GM18508 (cell line): ENCODE measurements around the gene SPACA7.

Source experiments
- ATAC-seq: cut with Tn5 transposase; IDR thresholded peaks from one replicate; pipeline ENCODE4 v1.9.1; 2021; ENCODE audit warnings: moderate number of reproducible peaks; ENCODE audit not compliant: insufficient read depth, unreplicated experiment

The SPACA7 gene, protein sequence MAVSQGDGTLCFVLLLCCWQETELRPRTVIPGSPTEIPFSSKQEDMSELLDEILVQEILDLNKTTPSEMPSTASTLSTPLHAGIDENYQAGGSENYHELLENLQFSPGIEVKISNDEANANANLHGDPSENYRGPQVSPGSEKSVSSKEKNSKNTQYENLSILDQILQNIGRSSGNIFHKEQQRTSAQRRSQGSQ

DNA sequence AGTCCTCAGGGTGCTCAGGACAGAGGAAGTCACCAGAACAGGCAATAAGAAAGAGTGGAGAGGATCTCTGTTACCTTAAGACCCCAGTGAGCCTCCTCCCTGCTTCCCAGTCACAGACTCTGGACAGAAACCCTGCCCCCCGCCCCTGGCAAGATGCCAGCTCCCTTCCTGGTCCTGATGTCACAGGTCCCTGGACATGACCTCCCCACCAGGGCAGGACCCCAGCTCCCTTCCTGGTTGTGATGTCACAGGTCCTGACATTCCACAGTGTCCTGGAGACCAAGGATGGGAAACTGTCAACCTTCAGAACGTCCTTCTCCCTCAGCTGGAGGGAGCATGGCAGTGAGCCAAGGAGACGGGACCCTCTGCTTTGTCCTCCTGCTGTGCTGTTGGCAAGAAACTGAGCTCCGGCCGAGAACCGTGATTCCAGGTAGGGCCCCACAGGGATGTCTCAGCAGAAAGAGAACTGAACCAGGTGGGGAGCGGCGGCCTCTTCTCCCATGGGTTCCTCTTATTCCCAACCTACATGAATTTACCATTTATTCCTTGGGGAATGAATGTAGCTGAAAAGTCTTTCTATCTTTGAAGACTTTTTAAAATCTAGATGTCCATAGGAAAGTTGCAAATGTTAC, at the start of gene SPACA7:
TSS of gene SPACA7 (plus strand) at position 306 of the 632 bp plus-strand sequence. CDS start at position 337, 31 bp downstream.
- no peak for ATAC-seq

DNA sequence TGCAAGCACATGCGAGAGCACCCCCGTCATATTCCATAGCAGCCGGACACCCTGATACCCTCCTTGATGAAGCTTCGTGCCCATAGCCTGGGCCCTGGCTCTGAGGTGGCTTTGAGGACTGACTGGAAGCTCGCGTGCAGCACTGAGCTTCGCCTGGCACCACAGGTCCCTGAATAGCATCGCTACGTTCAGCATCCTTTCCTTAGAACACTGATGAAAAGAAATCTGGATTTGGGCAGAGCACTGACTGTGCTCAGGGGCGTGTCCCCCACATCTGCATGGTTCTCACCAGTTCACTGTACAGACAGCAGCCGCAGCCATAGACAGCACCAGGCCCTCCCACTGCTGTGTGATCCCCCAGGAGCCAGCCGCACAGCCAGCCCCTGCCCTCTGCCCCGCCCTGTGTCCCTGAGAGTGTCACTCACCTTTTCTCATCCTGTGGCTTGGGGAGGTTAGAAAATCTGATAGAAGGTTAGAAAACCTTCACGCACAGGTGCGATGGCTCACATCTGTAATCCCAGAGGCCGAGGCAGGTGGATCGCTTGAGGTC, 49.3 kb upstream of the SPACA7 start:
- no peak for ATAC-seq

DNA sequence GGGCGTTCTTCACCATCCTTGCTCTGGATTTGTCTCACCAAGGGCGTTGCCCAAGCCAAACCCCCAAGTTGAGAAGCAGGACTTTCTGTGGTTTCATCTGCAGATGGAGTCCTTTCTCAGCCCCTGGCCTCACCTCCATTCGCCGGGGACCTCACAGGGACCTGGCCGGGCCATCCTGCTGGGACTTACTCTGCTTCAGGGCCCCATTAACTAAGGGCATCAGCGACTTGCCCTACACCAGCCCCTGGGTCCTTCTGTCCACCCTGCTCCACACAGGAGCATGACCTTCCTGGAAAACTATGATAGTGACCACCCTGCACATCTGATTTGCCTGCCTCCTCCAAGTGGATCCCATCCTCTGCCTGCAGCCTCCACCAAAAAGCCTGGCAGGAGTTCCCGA, 47.2 kb upstream of the SPACA7 start:
- ATAC-seq: no peak

DNA sequence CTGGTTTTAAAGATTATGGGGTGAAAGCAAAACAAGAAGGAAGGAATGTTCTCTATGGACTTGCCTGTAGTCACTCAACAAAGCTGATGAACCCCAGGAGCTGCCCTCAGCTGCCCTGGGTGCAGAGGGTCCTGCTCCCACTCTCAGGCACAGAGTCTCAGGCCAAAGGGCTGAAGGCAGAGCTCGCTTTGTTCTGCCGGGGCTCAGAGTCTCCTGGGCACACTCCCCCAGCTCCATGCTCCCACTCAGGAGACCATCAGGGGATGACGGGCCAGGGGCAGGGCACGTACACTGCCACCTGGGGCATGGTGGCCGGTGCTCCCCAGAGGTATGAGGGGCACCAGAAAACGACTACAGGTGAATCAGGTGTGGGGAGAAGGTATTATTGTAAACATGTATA, 46.8 kb upstream of the SPACA7 start:
- ATAC-seq: no peak

DNA sequence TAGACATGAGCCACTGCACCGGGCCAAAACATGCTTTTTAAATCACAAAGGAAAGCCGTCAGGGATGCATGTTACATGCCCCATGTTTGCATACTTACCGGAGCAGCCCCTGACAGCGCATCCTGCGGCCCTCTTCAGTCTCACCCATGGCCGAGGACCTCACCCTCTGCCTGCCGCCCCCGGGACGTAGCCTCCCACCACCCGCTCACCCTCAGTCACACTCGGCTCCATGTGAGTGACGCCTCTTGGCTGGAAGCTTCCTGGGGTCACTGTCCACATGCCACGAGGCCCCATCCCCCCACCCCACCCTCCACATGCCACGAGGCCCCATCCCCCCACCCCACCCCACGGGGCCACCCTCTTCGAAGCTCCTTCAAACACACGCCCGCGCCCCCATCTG, 46.1 kb upstream of the SPACA7 start:
- no peak for ATAC-seq

DNA sequence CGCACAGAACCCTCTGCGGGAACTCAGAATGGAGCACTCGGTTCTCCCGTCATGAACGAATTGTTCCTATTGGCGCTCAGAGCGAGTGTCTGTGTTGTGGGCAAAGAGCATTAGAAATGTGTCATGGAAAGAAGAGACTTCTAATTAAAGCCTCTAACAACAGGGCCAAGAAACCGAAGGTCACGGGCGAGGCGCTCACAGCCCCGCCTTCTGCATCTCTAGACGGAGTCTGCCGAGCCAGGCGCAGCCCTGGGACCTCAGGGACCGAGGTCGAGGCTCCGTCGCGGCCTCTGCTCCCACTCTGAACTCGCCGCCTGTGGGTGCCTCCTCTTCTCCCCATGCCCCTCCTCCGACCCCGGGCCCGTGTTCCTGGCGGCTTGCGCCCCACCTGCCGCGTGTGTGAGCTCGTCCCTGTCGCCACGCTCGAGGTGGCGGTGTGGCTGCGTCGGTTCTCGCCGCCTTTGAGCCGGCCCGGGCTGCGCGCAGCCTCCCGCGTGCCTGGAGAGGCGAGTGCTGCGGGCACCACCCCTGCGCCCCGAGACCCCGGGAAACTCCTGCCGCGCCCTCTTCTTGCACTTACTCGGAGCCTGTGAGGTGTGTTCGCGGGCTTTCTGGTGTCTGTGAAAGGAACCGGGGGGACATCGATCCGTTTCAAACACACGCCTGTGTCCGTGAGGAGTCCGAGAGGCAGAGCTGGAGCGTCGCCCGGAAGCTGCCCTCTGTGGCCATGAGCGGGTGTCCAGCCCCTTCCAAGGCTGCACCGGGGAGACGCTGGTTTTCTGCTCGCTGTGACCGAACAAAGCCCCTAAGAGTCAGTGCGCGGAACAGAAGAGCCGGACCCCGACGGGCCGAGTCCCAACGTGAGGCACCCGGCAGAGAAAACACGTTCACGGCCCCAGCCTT, 45.4 kb upstream of the SPACA7 start:
- no peak for ATAC-seq

DNA sequence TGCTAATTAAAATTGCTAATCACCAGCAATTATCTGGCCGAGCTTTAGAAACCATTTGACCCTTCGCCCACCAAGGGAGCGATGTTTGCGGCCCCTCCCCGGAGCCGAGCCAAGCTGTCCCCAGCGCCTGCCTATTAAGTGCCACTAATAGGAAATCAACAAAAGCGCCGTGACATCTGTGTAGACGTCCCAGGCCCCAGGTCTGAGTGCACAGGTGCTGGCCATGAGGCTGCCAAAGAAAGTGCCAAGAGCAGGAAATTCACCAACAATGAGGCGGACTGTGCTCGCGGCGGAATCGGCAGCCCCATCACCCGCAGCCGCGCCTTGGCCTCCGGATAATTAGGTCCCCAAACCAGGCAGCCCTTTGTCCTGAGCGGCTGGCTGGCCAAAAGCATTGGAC, 44.5 kb upstream of the SPACA7 start:
- no peak for ATAC-seq

DNA sequence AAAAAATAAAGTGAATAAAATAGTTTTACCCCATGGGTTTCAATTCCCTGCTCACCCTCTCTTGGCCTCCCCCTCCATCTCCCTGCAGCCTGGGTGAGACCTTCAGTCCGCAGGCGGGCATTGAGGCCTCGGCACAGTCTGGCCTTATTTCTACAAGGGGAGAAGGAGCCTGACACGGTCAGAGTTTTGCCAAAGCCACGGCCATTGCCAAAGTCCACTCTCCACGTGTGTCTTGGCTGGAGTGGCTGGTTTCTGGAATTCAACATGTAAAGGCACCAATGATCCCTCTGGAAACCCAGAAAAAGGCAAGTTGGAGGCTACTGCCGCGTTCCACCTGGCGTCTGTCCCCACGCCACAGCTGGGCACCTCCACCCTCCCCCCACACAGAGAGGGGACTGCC, 43.4 kb upstream of the SPACA7 start:
- no peak for ATAC-seq

DNA sequence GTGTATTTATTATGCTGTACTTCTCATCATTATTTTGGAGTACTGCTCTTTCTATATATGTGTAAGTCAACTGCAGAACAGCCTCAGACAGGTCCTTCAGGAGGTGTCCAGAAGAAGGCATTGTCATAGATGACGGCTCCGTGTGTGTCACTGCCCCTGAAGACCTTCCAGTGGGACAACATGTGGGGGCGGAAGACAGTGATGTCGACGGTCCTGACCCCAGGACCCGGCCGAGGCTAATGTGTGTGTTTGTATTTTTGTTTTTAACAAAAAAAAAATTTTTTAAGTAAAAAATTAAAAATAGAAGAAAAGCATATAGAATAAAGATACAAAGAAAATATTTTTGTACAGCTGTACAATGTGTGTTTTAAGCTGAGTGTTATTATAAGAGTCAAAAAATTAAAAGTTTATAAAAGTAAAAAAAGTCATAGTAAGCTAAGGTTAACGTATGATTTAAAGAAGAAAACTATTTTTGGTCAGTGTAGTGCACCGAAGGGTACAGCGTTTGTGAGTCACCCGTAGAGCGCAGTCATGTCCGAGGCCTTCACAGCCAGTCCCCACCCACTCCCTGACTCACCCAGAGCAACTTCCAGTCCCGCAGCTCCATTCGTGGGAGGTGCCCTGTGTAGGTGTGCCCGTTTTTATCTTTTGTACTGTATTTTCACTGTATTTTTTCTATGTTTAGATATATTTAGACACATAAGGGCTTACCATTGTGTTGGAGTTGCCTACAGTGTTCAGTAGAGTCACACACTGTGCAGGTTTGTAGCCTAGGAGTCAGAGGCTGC, 42.2 kb upstream of the SPACA7 start:
- ATAC-seq: no peak

DNA sequence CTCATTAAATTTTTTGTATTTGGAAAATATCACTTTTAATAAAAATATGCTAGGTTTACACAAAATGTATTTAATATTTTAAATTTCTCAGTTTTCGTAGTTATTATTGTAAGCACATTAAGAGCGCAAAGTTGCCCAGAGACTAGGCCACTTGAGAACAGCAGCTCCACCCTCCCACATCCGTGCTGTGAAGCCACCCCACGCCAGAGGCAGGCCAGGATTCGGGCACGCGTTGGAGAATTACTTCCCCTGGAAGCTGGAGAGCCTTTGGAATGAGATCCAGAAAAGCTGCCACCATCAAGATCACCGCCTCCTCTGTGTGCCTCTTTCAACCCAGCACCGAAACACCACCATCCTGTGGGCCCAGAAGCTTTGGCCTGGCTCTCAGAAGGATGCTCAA, 41.0 kb upstream of the SPACA7 start:
- no peak for ATAC-seq

DNA sequence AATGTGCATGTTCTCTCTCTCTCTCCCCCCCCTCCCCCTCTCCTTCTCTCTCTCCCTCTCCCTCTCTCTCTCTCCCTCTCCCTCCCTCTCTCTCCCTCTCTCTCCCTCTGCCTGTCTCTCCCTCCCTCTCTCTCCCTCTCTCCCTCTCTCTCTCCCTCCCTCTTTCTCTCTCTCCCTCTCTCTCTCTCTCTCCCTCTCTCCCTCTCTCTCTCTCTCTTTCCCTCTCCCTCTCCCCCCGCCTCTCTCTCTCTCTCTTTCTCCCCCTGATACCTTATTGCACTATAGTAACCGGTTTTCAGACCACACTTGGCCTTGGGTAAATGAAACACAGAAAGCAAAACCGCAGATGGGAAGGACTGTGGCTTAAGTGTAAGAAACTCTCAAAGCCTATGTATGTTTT, 34.7 kb upstream of the SPACA7 start:
- ATAC-seq: no peak

DNA sequence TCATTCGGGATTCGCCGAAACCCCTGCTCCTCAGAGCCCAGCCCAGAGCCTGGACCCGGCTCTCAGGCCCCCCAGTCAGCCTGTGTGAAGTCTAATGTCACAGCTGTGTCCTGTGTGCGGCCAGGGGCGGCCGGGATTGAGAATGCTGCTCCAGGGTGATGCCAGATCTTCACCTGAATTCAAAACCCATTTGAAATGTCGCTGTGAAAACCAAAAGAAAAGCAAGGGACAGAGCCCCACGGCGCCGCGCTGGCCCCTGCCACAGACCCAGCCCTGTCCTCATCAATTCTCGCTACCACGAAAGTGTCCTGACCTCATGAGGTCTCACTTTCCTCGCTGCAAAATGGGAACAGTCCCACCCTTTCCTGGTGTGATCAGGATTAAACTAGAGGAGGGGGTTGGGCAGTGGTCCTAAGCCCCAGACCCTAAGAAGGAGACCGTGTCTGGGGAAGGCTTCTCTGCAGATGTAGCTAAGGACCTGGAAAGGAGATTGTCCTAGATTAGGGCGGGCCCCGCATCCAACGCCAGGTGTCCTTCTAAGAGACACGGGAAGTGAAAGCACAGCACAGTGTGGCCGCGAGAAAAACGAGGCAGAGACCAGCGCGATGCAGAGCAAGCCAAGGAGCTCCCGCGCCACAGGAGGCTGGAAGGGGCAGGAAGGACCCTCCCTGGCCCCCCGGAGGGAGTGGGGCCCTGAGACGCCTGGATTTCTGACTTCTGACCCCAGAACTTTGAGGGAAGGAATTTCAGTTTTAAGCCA, 34.0 kb upstream of the SPACA7 start:
- no peak for ATAC-seq

DNA sequence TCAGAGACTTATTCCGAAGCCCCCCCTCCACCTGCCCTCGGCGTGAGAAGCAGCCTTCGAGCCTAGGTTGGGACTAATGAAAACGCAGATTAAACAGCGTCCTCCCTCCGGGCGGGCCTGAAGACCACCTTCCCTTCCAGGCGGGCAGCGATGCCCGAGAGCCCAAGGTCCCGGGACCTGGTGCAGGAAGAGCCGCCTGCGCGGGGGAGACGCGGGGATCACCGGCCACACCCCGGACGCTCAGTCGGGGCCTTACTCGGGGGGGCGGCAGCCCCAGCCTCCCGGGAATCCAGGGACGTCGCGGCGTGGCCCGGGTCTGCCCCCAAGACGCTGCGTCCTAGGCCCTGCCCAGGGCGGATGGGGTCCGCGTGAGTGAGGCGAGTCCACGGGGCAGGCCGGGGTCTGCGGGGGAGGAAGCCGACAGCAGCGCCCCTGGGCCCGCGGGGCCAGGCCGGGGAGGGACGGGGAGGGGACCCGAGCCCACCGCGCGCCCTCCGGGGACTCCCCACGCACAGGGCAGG, 33.3 kb upstream of the SPACA7 start:
- ATAC-seq: no peak

DNA sequence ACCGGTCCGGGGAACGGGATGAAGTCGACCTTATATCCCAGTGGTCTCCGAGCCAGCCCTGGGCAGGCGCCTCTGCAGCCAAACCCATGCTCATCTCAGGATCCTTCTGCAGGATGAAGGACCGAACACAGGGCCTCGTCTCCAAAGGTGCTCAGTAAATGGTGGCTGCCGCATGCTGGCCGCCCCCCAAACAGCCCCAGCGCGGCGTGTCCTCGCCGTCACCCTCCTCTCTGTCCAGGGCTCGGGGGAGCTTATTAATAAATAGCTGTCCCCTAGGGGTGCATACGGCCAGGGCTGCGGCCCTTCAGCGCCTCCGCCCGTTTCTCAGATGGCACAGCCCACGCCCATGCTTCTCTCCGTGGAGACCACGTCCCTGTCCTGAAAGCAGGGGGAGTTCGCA, 32.6 kb upstream of the SPACA7 start:
- no peak for ATAC-seq

DNA sequence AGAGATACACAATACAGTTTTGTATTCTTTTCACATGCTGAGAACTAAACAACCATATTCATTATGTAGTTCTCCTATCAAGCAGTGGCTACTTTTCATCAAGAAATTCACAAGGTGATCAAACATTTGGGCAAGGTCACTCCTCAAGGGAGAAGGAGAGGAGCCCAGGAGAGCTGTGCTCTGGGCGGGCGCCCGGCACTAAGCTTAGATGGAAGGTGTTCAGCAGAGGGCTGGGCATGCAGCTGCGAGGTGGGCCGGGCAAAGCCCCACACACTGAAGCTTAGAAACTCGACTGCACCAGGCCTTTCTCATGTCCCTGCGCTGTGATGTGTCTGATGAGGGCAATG, 30.4 kb upstream of the SPACA7 start:
- ATAC-seq: no peak

DNA sequence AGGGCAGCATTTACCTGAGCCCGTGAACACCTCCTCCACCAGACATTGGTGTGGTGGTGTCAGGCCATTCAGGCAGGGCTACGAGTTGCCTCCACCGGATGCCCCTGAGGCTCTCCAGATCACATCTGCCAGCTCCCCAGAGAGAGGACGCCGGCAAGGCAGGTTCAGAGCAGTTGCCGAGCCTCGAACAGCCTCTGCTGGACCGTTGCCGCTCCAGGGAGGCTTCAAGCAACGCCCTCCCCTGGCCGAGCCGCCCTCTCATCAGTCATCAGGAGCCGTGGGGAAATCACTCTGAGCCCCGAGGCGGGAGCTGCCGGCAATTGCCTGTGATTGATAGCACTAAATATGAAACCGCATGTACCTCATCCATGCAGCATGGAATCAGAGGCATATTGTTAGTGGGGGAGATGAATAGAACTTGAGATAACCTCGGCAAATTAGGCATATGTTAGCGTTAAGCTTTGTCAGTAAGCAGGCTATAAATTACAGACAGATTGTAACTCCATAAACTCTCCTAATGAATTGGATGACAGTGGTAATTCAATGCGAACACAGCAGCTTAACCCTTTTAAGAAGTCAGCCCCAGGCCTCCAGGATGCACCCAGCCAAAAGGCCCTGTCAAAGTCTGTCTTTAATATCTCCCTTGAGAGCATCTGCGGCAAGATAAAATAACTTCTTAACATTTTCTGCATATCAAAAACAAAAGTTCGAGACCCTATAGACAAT, 29.8 kb upstream of the SPACA7 start:
- ATAC-seq: no peak

DNA sequence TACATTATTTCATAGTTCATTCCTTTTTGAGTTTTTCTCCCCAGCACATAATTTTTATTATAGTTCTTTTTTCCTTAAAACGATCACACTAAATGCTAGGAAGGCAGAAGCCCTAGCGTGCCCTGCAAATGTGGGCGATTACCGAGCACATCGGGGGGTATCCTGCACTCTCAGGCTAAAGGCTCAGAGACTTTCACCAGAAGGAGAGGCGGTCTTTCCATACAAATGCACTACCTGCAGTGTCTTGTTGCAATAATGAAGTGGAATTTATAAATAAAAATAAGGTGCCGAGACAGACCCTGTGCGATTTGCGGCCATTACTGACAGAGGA, 29.3 kb upstream of the SPACA7 start:
- no peak for ATAC-seq

DNA sequence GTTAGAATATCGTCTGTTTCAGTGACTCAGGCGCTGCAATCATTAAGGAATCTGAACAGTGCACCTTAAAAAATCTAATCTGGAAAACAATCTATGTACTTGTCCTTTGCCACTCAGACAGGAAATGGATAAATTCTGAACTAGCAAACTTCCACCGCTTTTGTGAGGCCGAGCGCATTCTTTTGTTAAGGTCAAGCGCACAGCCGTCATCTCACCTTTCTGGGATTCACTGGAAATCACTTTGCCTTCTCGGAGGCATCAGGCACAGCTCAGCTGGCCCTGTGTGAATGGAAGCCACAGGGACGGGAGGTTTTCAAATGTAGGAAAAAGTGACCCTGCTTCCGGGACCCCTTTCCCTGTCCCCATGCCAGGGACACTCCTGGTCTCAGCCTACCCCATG, 28.2 kb upstream of the SPACA7 start:
- no peak for ATAC-seq
